ENCODE results near the gene COL1A1. TPM values are rescaled to one million over a fixed set of nuclear protein-coding genes. Genes with fewer than 3 reads are reported as not detected.

Gene COL1A1
- polyA plus RNA-seq, 4 donors, result 2.2 to 320 (median 27.2) TPM

DNA sequence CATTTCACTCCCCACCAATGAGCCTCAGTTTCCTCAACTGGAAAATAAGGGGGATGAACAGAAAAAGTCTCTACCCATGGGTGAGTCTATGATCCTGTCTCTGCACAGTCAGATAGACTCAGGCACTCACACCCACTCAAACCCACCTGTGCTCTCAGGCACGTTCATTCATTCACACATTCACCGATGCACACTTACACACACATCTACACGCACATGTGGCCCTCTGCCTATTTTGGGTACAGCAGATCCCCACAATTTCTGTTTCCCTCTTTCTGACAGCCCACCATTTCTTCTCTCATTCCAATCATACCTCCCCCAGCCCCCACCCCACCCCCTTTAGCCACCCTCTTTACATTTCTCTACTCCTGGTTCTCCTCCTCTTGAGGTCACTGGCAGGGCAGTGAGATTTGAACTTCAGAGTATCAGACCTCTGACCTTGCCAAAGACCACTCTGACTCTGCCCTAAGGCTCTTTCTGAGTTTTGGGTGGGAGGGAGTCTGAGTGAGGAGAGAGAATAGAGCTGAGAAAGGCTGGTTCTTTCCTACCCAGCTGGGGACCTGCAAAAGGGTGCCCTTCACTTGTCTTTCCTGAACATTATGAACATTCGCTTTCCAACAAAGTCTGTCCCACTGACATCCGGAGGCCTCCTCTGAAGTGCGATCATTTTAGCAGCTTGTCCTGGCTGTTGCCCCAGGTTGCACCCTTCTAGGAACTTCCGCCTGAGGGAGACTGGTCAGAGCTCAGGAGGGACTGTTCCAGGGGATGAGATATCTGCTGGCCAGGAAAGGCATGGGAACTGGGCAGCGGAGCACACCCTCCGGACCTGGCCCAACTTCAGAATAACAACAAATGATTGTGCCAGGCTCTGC is 10.1 kb upstream of the COL1A1 start:
- H3K27ac ChIP-seq (ENCODE audit: low read depth in 1 of 3, low read length in 2 of 3), result peak overlapping the region in 2 of 3 donors; percentile 93 to 94
- no peak for FAIRE-seq

GRCh38 chr17:50210240-50211225 is 9.1 kb upstream of the COL1A1 start:
- FAIRE-seq, result no peak
- Histone ChIP-seq H3K36me3 (ENCODE audit: control insufficient read depth in 3 of 3, insufficient read depth in 2 of 3, low read depth in 1 of 3, low read length in 3 of 3) (no peaks in the 10 kb centered on the region), H3K9me3 (ENCODE audit: control insufficient read depth in 2 of 2, insufficient read depth in 1 of 2, low read depth in 1 of 2, low read length in 1 of 2) (no peaks in the 10 kb centered on the region), H3K4me3 (ENCODE audit: low read depth in 1 of 3, low read length in 3 of 3) (no peak overlapping the region), H3K27ac (ENCODE audit: low read depth in 1 of 3, low read length in 2 of 3) (peak overlapping the region in 2 of 3 donors; percentile 93 to 94), H3K4me1 (ENCODE audit: control insufficient read depth in 3 of 3, insufficient read depth in 2 of 3, low read depth in 1 of 3, low read length in 2 of 3) (peaks cover 0 to 40% (median 6%) of the 10 kb centered on the region in 3 donors), H3K27me3 (ENCODE audit: control insufficient read depth in 3 of 3, insufficient read depth in 3 of 3, low read length in 3 of 3) (peaks cover 0 to 25% (median 4%) of the 10 kb centered on the region in 3 donors)
- 34 to 37% (median 35%) methylated on average over 21 to 26 of the region's 26 CpGs for WGBS, 3 donors
- peak in 1 of 2 donors; percentile 59 for DNase-seq

More for the DNA sequence above, 10.1 kb upstream of the COL1A1 start:
- Histone ChIP-seq H3K36me3 (ENCODE audit: control insufficient read depth in 3 of 3, insufficient read depth in 2 of 3, low read depth in 1 of 3, low read length in 3 of 3) (no peaks in the 10 kb centered on the region), H3K4me3 (ENCODE audit: low read depth in 1 of 3, low read length in 3 of 3) (no peak overlapping the region), H3K4me1 (ENCODE audit: control insufficient read depth in 3 of 3, insufficient read depth in 2 of 3, low read depth in 1 of 3, low read length in 2 of 3) (peaks cover 0 to 34% (median 6%) of the 10 kb centered on the region in 3 donors), H3K9me3 (ENCODE audit: control insufficient read depth in 2 of 2, insufficient read depth in 1 of 2, low read depth in 1 of 2, low read length in 1 of 2) (no peaks in the 10 kb centered on the region), H3K27me3 (ENCODE audit: control insufficient read depth in 3 of 3, insufficient read depth in 3 of 3, low read length in 3 of 3) (peaks cover 0 to 21% (median 4%) of the 10 kb centered on the region in 3 donors)
- DNase-seq, result no peak
- 62 to 74% (median 74%) methylated on average over 9 of the region's 9 CpGs for WGBS, 3 donors

DNA sequence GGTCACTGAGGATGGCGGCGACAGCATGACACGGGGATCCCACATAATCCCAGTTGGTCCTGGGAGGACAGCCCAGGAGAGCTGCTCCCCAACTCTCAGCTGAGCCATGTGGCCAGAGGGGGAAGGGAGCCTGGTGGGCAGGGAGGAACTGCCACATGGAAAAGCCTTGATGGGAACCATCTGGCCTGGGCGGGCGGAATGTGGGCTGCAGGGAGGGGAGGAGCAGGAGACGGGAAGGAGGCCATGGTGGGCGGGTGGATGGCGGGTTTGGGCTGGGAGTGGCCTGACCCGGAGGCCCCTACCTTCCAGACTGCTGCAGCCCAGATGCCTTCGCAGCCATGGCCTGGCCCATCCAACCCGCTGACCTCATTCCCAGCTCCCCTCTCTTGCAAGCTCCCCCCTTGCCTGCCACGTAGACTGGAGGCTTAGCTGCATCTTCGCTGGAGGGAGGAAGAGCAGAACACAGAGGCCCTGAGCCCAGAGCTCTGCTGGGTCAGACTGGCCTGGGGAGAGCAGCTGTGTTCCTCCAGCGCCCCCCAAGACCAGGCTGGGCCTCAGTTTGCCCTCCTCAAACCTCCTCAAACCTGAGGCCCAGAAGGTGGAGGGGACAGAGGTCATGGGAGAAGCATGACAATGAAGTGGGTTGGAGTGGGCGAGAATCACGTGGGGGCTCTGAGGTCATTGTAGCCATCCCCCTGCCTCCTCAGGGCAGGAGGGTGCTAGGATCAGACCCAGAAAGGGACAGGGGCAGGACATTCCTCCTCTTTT is 8.2 kb upstream of the COL1A1 start:
- FAIRE-seq (no peak), DNase-seq (peak in 1 of 2 donors; percentile 63)
- 47 to 63% (median 55%) methylated on average over 9 to 16 of the region's 16 CpGs for WGBS, 3 donors
- H3K9me3 ChIP-seq (ENCODE audit: control insufficient read depth in 2 of 2, insufficient read depth in 1 of 2, low read depth in 1 of 2, low read length in 1 of 2), result no peaks in the 10 kb centered on the region
- H3K36me3 ChIP-seq (ENCODE audit: control insufficient read depth in 3 of 3, insufficient read depth in 2 of 3, low read depth in 1 of 3, low read length in 3 of 3), result no peaks in the 10 kb centered on the region
- peaks cover 0 to 40% (median 6%) of the 10 kb centered on the region in 3 donors for H3K4me1 ChIP-seq (ENCODE audit: control insufficient read depth in 3 of 3, insufficient read depth in 2 of 3, low read depth in 1 of 3, low read length in 2 of 3)
- no peak overlapping the region for H3K4me3 ChIP-seq (ENCODE audit: low read depth in 1 of 3, low read length in 3 of 3)
- peaks cover 0 to 34% (median 4%) of the 10 kb centered on the region in 3 donors for H3K27me3 ChIP-seq (ENCODE audit: control insufficient read depth in 3 of 3, insufficient read depth in 3 of 3, low read length in 3 of 3)
- peak overlapping the region in 2 of 3 donors; percentile 93 to 94 for H3K27ac ChIP-seq (ENCODE audit: low read depth in 1 of 3, low read length in 2 of 3)

GRCh38 chr17:50209133-50209471 is 7.7 kb upstream of the COL1A1 start:
- H3K9me3 ChIP-seq (ENCODE audit: control insufficient read depth in 2 of 2, insufficient read depth in 1 of 2, low read depth in 1 of 2, low read length in 1 of 2), result no peaks in the 10 kb centered on the region
- 74 to 83% (median 78%) methylated on average over 6 of the region's 6 CpGs for WGBS, 3 donors
- FAIRE-seq (no peak), DNase-seq (no peak)
- peak overlapping the region in 2 of 3 donors; percentile 57 to 68 for H3K27ac ChIP-seq (ENCODE audit: low read depth in 1 of 3, low read length in 2 of 3)
- no peaks in the 10 kb centered on the region for H3K36me3 ChIP-seq (ENCODE audit: control insufficient read depth in 3 of 3, insufficient read depth in 2 of 3, low read depth in 1 of 3, low read length in 3 of 3)
- H3K4me1 ChIP-seq (ENCODE audit: control insufficient read depth in 3 of 3, insufficient read depth in 2 of 3, low read depth in 1 of 3, low read length in 2 of 3), result peaks cover 0 to 40% (median 6%) of the 10 kb centered on the region in 3 donors
- H3K27me3 ChIP-seq (ENCODE audit: control insufficient read depth in 3 of 3, insufficient read depth in 3 of 3, low read length in 3 of 3), result peaks cover 0 to 39% (median 4%) of the 10 kb centered on the region in 3 donors
- H3K4me3 ChIP-seq (ENCODE audit: low read depth in 1 of 3, low read length in 3 of 3), result no peak overlapping the region

DNA sequence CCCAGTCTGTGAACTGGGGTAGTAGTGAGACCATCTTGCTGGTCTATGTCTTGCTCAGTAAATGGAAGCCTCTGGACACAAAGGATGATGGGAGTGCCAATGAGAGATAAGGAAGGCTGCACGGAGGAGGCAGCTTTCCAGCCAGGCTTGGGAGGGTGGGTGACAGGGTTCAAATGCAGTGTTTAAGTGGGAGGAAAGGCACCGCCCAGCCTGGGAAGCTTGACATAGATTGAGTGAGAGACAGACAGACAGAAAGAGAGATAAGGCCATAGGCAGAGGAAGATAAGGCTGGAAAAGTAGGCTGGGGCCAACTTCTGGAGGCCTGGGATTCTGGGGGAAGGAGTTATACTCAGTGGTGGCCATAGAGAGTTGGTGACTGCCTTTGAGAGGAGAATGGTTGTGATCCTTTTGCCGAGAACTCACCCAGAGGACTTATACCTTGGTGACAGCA is 7.2 kb upstream of the COL1A1 start:
- FAIRE-seq (no peak), DNase-seq (no peak)
- H3K36me3 ChIP-seq (ENCODE audit: control insufficient read depth in 3 of 3, insufficient read depth in 2 of 3, low read depth in 1 of 3, low read length in 3 of 3), result no peaks in the 10 kb centered on the region
- H3K9me3 ChIP-seq (ENCODE audit: control insufficient read depth in 2 of 2, insufficient read depth in 1 of 2, low read depth in 1 of 2, low read length in 1 of 2), result no peaks in the 10 kb centered on the region
- WGBS, 3 donors, result 39 to 64% (median 59%) methylated on average over 3 of the region's 3 CpGs
- peak overlapping the region in 2 of 3 donors; percentile 8 to 68 for H3K27ac ChIP-seq (ENCODE audit: low read depth in 1 of 3, low read length in 2 of 3)
- H3K27me3 ChIP-seq (ENCODE audit: control insufficient read depth in 3 of 3, insufficient read depth in 3 of 3, low read length in 3 of 3), result peaks cover 0 to 44% (median 4%) of the 10 kb centered on the region in 3 donors
- H3K4me3 ChIP-seq (ENCODE audit: low read depth in 1 of 3, low read length in 3 of 3), result no peak overlapping the region
- peaks cover 0 to 40% (median 6%) of the 10 kb centered on the region in 3 donors for H3K4me1 ChIP-seq (ENCODE audit: control insufficient read depth in 3 of 3, insufficient read depth in 2 of 3, low read depth in 1 of 3, low read length in 2 of 3)

DNA sequence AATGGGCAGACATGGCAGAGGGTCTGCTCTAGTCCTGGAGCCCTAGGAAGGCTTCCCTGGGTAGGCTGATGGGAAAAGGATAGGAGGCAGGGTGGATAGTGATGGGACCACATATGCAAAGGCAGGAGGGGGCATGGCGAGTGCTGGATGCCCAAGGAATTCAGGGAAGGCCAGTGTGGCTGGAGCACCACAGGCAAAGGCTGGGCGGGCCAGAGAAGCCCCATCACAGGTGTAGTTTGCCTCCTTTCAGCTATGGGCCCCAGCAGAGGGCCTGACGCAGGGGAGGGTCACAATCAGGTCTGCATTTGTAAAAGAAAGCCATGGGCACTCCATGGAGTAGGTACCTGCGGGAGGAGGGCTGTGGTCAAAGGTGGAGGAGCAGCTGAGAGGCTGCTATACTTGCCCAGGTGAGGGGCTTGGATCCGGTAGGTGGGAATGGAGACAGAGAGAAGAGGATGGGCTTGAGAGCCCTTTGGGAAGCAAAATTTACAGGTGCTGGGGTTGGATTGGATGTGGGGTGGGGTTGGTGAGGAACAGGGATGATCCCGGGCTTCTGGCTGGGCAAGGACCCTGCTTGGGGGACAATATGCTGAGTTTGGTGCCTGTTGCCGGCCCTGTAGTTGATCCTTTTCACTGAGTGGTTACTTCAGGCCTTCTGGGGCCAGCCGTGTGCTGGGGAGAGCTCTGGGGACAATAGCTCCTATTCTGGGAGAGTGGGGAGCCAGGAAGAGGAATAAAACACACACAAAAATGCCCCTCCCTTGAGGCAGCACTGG is 6.5 kb upstream of the COL1A1 start:
- no peak for DNase-seq
- H3K4me1 ChIP-seq (ENCODE audit: control insufficient read depth in 3 of 3, insufficient read depth in 2 of 3, low read depth in 1 of 3, low read length in 2 of 3), result peaks cover 0 to 40% (median 6%) of the 10 kb centered on the region in 3 donors
- WGBS, 3 donors, result 80 to 86% (median 83%) methylated on average over 8 of the region's 8 CpGs
- H3K36me3 ChIP-seq (ENCODE audit: control insufficient read depth in 3 of 3, insufficient read depth in 2 of 3, low read depth in 1 of 3, low read length in 3 of 3), result no peaks in the 10 kb centered on the region
- no peak overlapping the region for H3K4me3 ChIP-seq (ENCODE audit: low read depth in 1 of 3, low read length in 3 of 3)
- no peaks in the 10 kb centered on the region for H3K9me3 ChIP-seq (ENCODE audit: control insufficient read depth in 2 of 2, insufficient read depth in 1 of 2, low read depth in 1 of 2, low read length in 1 of 2)
- peaks cover 0 to 49% (median 4%) of the 10 kb centered on the region in 3 donors for H3K27me3 ChIP-seq (ENCODE audit: control insufficient read depth in 3 of 3, insufficient read depth in 3 of 3, low read length in 3 of 3)
- FAIRE-seq, result no peak
- no peak overlapping the region for H3K27ac ChIP-seq (ENCODE audit: low read depth in 1 of 3, low read length in 2 of 3)

- FAIRE-seq, result no peak
- H3K36me3 ChIP-seq (ENCODE audit: control insufficient read depth in 3 of 3, insufficient read depth in 2 of 3, low read depth in 1 of 3, low read length in 3 of 3), result no peaks in the 10 kb centered on the region
- no peaks in the 10 kb centered on the region for H3K9me3 ChIP-seq (ENCODE audit: control insufficient read depth in 2 of 2, insufficient read depth in 1 of 2, low read depth in 1 of 2, low read length in 1 of 2)
- H3K4me3 ChIP-seq (ENCODE audit: low read depth in 1 of 3, low read length in 3 of 3), result no peak overlapping the region
- H3K27ac ChIP-seq (ENCODE audit: low read depth in 1 of 3, low read length in 2 of 3), result peak overlapping the region in 1 of 3 donors; percentile 55
- WGBS, 3 donors, result 50 to 62% (median 53%) methylated on average over 5 of the region's 5 CpGs
- peaks cover 0 to 56% (median 10%) of the 10 kb centered on the region in 3 donors for H3K27me3 ChIP-seq (ENCODE audit: control insufficient read depth in 3 of 3, insufficient read depth in 3 of 3, low read length in 3 of 3)
- H3K4me1 ChIP-seq (ENCODE audit: control insufficient read depth in 3 of 3, insufficient read depth in 2 of 3, low read depth in 1 of 3, low read length in 2 of 3), result peaks cover 0 to 40% (median 6%) of the 10 kb centered on the region in 3 donors
- DNase-seq, result no peak
Observed at GRCh38 chr17:50207315-50207714, 5.9 kb upstream of the COL1A1 start.

All from small intestine (tissue), 7 donors.